Dedifferentiated amniotic fluid mesenchymal stem cell (primary cell): ENCODE data around the gene GLRX2.

Experiments
- DNase-seq: peaks from one replicate; pipeline ENCODE4 v3.0.0-alpha.2; 2016; ENCODE audit errors: extremely low spot score

The GLRX2 gene

DNA sequence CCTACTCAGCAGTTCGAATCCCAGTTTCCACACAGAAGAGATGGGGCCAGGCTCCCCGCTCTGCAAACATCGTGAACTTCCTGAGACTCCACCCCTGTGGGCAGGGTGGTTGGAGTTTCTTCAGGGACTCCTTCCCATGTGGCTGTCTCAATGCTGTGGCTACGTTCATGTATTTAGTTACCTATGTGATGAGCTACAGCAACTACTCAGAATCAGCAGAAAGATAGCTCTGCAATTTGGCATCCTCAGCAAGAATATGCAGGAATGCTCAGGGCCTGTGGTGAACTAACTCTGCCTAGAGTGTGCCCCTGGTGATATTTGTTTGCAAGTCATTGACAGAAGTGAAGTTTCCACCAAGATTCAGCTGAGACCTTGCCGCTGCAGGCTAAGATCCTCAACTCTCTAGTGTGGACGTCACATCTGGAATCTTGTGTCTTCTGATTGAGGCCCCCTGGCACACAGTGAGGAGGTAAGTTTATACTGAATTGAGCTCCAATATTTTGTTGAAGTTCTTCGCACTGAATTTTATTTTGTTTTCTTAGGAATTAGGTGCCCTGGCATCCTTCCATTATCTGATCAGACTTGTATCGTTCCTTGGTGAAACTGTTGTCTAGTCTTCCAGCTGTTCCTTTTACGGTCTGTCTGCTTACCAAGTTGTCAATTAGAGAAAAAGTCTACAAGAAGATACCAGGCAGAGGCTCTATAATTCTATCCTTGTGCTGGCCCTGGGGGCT lies 8.2 kb upstream of the GLRX2 start:
- DNase-seq = no peak

DNA sequence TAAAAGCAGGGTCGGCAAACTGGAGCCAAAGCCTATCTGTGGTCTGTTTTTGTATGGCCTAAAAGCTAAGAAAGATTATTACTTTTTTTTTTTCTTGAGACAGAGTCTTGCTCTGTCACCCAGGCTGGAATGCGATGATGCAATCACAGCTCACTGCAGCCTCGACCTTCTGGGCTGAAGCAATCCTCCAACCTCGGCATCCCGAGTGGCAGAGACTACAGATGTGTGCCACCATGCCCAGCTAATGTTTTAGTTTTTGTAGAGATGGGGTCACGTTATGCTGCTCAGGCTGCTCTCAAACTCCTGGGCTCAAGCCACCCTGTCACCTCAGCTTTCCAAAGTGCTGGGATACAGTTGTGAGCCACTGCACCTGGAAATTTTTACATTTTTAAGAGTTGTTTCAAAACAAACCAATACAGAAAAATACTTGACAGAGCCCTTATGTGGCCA lies 6.5 kb upstream of the GLRX2 start:
- DNase-seq = peak; percentile 93

DNA sequence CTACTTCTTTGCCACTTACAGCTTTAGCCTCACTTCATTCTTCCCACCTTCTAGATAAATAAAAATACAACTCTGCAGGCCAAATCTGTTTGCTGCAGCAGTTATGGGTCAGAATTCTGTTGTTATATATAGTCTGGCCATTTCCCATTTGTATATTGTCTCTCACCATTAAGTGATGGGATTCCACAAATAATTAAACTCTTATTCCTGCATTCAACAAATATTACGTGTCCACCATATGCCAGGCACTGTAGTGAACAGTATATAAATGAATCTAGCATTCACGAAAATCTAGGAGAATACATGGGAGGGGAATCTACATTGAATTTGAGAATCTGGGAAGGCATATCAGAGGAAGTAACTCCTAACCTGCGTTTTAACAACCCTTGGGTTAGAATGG lies 5.7 kb upstream of the GLRX2 start:
- DNase-seq = no peak

DNA sequence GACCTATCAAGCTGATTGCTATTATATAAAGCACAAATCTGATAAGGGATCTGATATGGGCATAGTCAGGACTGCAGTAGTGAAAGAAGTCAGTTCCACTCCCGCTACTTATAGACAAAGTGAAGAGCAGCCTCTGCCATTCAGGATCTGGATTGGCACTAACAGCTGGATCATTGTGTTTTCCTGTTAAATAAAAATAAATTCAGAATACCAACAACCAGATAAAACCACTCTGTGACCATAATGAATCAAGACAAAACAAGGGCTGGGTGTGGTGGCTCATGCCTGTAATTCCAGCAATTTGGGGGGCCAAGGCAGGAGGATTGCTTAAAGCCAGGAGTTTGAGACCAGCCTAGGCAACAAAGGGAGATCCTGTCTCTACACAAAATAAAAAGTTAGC lies 5.0 kb upstream of the GLRX2 start:
- DNase-seq = no peak

DNA sequence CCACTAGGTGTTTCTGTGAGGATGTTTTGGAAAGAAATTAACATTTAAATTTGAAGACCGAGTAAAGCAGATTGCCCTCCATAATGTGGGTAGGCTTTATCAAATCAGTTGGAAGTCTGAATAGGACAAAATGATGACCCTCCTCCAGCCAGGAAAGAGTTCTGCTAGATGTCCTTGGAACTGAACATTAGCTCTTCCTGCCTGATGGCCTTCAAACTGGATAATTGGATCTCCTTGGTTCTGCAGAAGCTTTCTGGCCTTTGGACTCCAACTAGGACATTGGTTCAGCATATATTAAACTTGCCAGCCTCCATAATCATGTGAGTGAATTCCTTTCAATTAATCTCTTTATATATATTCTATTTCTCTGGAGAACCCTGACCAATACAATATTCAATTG lies 4.4 kb upstream of the GLRX2 start:
- DNase-seq = no peak

DNA sequence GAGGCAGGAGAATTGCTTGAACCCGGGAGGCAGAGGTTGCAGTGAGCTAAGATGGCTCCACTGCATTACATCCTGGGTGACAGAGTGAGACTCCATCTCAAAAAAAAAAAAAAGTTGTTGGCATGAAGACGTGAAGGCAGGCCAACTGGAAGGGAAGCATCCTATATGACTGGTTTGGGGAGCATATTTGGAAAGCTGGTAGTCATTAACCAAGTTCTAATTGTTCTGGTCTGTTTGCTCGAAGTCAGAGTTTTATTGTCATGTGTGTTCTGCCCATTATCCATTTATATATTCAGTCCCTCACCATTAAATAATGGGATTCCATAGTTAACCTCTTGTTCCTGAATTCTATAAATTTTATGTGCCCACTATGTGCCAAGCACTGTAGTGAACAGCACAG lies 3.3 kb upstream of the GLRX2 start:
- no peak for DNase-seq

DNA sequence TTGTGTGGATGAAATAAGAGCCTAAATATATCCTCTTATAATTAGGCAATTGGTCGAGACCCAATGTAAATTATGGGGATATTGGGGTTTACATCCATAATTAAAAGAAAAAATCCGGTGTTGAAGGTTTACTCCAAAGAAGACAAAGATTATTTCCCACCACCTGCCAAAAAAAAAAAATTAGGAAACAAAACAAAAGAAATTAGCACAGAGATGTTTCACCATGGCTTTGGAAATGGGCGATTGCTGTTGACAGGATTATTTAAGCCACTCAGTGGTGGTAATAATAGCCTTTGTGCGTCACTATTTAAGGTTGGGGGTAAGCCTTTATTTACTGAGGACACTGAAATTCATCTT lies 585 bp upstream of the GLRX2 start:
- no peak for DNase-seq

DNA sequence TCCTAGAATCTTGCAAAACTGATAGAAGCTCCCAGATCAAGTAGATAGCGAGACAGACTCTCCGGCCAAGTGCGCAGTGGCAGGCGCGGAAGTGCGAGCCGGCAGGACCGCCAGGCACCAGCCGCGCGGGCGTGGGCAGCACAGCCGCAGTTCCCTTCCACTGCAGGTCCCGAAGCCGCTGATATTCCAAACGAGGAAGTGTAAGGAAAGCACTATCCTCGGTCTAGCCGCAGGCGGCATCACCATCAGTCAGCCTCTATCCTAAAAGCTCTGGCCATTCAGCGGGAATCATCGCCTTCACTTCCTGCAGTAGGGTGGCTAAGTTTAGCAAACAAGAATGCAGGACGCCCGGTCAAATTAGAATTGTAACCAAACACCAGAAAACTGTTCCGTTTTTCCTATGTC lies 710 bp downstream of the GLRX2 start:
- DNase-seq = peak; percentile 38

DNA sequence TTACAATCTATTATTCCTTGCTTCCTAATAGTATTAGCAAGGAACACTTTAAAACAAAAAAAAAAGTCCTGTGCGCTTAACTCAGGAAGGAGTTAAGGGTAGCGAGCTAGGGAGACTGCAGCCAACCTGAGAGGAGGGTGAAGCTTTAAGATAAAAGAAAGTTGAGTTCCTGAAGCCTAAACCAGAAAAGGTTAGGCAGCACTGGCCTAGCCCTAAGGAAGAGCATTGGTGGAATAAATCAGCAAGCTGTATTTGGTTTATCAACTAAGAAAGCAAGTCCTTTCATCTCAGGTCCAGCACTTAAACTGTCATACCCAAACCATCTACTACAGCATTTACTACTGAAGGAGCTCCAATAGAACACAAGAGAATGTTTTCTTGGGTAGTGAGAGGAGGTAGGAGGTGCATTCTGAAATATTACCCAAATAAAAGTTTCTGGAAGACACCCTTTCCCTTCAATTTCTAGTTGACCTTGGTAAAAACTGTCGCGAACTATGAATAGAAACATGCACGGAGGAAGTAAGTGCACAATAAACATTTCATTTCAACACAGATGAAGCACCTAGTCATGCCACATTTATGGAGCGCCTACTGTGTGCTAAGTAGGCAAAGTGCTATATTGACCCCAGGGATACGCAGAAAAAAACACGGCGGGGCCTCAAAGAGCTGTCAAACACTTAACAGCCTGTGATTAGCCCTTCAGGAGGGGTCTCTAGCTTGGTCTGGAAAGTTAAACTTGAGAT lies 1.3 kb downstream of the GLRX2 start:
- DNase-seq = no peak

DNA sequence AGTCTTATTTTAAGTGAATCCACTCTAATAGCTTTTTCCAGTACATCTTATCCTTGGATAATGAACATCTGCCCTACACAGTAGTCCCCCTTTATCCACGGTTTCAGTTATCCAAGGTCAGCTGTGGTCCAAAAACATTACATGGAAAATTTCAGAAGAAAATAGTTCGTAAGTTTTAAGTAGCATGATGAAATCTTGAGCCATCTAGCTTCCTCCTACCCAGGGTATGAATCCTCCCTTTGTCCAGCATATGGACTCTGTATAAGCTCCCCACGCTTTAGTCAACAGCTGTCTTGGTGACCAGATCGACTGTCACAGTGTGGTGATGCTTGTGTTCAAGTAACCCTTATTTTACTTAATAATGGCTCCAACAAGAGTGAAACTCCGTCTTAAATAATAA lies 2.6 kb downstream of the GLRX2 start:
- no peak for DNase-seq

DNA sequence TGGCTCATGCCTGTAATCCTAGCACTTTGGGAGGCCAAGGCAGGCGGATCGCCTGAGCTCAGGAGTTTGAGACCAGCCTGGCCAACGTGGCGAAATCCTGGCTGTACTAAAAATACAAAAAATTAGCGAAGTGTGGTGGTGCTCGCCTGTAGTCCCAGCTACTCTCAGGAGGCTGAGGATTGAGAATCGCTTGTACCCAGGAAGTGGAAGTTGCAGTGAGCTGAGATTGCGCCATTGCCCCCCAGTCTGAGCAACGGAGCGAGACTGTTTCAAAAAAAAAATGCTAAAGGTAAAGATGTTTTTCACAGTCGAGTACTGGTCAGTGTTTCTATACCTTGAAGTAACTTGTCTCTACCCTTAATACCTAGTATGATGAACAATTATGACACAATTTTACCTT lies 11.1 kb downstream of the GLRX2 start:
- no peak for DNase-seq

DNA sequence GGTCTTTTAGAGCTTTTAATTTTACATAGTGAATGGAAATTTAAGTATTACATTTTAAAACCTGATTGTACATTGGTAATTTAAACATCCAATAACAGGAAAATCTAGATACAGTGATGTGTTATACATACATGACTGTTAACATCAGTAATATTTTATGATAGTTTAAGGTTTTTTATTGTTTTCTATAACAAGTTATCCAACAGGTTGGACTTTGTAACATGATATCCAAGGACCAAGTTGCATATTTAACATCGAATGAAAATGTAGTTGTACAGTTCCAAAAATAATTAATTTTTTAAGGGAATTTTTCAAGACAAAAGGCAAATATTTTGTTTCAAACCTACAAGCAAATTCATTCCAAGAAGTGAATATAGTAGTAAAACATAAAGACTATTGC lies 14.3 kb downstream of the GLRX2 start:
- no peak for DNase-seq

DNA sequence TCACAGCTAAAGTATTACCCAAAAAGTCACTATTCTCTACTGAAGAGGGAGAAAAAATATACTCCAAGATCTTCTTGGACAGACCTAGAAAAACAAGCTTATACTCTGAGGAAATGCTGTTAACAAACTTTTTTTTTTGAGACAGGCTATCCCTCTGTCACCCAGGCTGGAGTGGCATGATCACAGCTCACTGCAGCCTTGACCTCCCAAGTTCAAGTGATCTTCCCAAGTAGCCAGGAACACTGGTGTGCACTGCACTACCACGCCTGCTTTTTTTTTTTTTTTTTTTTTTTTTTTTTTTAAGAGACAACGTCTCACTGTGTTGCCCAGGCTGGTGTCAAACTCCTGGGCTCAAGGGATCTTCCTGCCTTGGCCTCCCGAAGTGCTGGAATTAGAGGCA lies 17.3 kb downstream of the GLRX2 start:
- no peak for DNase-seq

DNA sequence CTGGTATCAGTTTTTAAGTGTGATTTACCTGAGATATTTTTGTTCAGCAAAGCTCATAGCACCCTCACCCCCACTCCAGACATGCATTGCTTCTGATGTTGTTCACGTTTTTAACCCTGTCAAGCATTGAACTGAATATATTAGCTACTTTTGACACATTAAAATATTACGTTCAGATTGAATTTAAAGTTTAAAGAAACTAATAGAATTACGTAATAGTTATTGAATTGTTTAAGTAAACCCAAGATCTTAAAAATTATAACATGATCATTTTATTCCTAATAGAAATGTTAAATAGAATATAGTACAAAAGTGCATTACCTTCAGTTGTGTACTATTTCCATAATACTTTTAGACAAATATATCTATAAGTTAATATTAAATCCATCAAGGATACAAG lies 18.9 kb downstream of the GLRX2 start:
- no peak for DNase-seq

DNA sequence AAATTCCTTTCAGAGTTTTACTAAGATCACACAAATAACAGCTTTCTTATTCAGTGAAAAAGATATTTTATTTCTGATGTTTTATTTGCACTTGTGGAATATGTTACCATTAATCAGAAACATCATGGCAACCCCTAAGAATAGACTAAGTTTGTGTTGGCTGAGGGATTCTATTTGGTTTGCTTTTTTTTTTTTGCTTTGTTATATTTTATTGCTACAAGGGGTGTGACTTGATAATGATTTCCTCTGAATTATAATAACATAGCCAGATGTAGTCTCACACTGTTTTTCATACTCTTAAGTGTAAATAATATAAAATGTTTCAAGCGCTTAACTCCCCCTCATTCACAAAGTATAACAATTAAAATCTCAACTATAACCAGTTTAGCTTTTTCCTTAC lies 20.0 kb downstream of the GLRX2 start:
- no peak for DNase-seq

DNA sequence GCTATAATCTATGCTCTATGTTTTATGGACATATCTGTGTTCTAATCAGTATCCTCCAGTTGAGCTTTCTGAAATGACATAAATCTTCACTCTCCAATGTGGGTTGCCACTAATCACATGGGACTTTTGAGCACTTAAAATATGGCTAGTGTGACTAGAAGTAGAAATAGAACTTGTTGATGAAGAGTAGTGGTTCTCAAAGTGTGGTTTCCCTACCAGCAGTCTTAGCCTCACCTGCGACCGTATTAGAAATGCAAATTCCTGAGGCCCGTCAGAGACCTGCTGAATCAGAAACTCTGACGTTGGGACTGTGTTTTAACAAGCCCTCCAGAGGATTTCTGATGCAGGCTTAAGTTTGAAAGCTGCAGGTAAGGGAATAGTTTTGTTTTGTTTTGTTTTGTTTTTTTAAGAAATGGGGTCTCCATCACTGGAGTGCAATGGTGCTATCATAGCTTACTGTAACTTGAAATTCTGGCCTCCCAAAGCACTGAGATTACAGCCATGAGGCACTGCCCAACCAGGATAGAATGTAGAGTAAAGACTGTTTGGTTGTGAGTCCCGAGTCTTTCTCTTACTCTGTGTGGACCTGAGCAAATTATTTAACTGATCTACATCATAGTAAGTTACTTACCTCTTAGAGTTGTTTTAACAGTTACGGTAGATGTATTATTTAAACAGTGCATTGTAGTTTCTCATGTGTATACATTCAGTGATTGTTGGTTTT lies 21.7 kb downstream of the GLRX2 start:
- DNase-seq = no peak

DNA sequence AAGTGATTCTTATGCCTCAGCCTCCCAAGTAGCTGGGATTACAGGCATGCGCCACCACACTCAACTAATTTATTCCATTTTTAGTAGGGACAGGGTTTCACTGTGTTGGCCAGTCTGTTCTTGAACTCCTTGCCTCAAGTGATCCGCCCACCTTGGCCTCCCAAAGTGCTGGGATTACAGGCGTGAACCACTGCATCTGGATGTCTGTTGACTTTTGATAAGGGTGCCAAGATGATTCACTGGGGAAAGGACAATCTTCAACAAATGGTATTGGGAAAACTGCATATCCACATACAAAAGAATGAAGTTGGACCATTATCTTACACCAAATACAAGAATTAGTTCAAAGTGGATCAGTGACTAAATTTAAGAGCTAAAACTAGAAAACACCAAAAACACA lies 26.0 kb downstream of the GLRX2 start:
- DNase-seq = no peak

DNA sequence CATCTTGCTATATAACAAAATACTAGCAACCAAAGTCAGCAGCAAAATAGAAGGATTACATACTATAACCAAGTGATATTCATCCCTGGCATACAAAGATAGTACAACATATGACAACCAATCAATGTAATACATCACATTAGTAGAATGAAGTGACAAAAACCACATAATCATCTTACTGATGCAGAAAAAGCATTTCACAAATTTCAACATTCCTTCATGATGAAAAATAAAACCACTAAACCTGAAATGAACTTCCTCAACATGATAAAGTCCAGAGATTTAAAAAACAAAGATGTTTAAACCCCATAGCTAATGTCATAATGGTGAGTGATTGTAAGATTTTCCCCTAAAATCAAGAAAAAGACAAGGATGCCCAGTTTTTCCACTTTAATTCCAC lies 27.2 kb downstream of the GLRX2 start:
- no peak for DNase-seq

DNA sequence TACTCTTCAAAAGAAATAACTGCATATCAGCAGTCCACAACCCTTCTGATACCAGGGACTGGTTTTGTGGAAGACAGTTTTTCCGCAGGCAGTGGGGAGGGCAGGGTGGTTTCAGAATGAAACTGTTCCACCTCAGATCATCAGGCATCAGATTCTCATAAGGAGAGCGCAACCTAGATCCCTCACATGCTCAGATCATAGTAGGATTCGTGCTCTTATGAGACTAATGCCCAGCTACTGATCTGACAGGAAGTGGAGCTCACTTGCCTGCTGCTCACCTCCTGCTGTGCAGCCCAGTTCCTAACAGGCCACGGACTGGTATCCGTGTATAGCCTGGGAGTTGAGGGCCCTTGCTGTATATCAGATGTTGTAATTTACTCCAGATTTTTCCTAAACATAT lies 34.3 kb downstream of the GLRX2 start:
- DNase-seq = no peak

DNA sequence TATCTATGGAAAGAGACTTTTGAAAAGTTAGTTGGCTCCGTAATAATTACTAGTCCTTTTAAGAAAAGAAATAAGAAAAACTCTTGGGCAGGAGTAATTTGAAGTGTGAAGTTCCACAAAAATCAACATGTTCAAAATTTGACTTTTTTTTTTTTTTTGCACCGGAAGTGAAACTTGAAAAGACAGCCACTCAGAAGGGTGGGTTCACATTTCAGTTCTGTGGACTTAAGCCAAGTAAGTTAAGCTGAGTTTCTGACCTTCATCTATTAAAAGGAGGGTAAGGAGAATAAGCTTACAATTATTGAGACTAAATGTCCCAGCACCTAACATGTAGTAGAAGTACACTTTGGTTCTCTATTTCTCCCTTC lies 34.8 kb downstream of the GLRX2 start:
- DNase-seq = no peak

DNA sequence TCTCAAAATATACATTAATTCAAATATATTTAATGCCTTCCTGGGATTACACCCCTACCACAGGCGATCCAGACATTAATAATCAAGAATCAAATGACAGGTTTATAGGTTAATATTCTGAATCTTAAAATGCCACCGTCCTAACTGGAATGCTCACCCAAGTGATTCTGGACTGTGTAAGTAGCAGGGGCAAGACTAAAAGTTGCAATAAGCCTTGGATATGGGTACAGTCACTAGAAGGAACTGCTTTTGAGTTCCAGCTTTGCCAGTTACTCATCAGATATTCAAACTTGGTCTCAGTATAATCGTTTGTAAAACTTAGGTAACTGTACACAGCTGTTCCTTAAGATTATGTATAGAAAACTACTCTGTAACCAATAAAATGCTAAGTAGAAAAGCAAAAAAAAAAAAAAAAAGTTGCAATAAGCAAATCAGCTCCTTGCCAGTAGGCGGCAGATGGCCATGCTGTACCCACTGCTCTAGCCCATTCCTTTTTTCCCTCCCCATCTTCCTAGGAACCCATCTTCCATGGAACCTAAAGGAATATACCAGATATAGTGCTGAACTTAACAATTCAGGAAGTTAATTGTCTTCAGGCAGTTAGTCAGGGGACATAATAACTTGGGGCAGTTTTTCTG lies 35.3 kb downstream of the GLRX2 start:
- DNase-seq = no peak

DNA sequence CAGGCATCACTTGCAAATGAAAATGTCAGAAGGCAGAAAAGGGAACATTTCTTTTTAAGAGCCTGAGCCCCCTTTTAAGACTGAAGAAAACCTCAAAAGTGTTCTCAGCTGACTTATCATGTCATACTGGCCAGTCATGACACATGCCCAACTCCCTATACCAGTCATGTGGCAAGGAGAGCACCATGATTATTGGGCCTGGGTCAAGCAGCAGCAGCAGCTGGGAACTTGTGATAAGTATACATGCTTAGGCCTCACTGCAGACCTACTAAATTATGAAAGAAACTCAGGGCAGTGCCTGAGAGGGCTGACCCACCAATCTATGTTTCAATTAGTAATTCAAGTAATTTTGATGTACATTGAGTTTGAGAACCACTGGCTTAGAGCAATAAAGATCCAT lies 37.2 kb downstream of the GLRX2 start:
- DNase-seq = no peak

DNA sequence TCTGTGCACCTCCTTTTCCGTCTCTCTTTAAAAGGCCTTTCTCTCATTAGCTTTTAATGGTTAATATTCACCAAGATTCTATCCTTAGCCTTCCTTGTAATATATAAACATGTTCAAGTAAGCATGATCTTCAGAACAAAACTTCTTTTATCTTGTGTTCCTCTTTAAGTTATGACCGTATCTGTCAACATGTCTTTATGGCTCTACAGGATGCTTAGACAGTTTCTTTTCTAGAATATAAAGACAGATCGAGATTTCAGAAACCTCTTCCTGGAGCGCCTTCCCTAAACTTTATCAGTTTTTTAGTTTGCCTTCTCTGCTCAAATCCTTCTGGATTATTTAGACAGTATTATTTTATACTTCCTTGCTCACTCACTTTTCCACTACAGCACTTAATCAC lies 38.6 kb downstream of the GLRX2 start:
- no peak for DNase-seq
